Activated CD4-positive, alpha-beta T cell treated with anti-CD3 and anti-CD28 coated beads, Interleukin-2, amount 10 ng/mL, durations not matched to agents 24 days and 14 days (primary cell): ENCODE measurements around the gene TRPM5. TPM values are rescaled to one million over a fixed set of nuclear protein-coding genes. Genes with fewer than 3 reads are reported as not detected.
A peak's percentile ranks its signal among the peaks of the same experiment; 100 is the strongest.
"Not testable (repeated sequence)": the region's sequence is repeated elsewhere in the genome, so short reads cannot be mapped to it uniquely, and the experiment has no call there.

Experiments
- DNase-seq: peaks from one replicate; pipeline ENCODE4 v3.0.0; 2022
- H3K27ac Mint-ChIP-seq: one replicate; pipeline ENCODE4 v1.8.0; 2022; ENCODE audit warnings: mild to moderate bottlenecking, mixed read lengths
- H3K27me3 Mint-ChIP-seq: one replicate; pipeline ENCODE4 v1.8.0; 2022; ENCODE audit warnings: mixed read lengths
- H3K36me3 Mint-ChIP-seq: one replicate; pipeline ENCODE4 v1.8.0; 2022; ENCODE audit warnings: low read depth, mild to moderate bottlenecking, mixed read lengths
- H3K4me1 Mint-ChIP-seq: one replicate; pipeline ENCODE4 v1.8.0; 2021; ENCODE audit warnings: mixed read lengths
- H3K4me3 Mint-ChIP-seq: one replicate; pipeline ENCODE4 v1.8.0; 2022; ENCODE audit warnings: mild to moderate bottlenecking, moderate library complexity, mixed read lengths
- H3K9me3 Mint-ChIP-seq: one replicate; pipeline ENCODE4 v1.8.0; 2021; ENCODE audit warnings: mixed read lengths
- intact Hi-C: fragments of 100-400 bp; cut with micrococcal nuclease; formaldehyde crosslinking; loops from one replicate; pipeline ENCODE4 v1.15.1; 2023
- total RNA-seq: library from RNA; stranded (reverse); gene quantifications from 2 replicates; pipeline ENCODE4 v1.2.3, GENCODE V29; 2022

The TRPM5 gene, protein sequence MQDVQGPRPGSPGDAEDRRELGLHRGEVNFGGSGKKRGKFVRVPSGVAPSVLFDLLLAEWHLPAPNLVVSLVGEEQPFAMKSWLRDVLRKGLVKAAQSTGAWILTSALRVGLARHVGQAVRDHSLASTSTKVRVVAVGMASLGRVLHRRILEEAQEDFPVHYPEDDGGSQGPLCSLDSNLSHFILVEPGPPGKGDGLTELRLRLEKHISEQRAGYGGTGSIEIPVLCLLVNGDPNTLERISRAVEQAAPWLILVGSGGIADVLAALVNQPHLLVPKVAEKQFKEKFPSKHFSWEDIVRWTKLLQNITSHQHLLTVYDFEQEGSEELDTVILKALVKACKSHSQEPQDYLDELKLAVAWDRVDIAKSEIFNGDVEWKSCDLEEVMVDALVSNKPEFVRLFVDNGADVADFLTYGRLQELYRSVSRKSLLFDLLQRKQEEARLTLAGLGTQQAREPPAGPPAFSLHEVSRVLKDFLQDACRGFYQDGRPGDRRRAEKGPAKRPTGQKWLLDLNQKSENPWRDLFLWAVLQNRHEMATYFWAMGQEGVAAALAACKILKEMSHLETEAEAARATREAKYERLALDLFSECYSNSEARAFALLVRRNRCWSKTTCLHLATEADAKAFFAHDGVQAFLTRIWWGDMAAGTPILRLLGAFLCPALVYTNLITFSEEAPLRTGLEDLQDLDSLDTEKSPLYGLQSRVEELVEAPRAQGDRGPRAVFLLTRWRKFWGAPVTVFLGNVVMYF (N-terminal part only)
- not detected in 2 replicates for total RNA-seq

DNA sequence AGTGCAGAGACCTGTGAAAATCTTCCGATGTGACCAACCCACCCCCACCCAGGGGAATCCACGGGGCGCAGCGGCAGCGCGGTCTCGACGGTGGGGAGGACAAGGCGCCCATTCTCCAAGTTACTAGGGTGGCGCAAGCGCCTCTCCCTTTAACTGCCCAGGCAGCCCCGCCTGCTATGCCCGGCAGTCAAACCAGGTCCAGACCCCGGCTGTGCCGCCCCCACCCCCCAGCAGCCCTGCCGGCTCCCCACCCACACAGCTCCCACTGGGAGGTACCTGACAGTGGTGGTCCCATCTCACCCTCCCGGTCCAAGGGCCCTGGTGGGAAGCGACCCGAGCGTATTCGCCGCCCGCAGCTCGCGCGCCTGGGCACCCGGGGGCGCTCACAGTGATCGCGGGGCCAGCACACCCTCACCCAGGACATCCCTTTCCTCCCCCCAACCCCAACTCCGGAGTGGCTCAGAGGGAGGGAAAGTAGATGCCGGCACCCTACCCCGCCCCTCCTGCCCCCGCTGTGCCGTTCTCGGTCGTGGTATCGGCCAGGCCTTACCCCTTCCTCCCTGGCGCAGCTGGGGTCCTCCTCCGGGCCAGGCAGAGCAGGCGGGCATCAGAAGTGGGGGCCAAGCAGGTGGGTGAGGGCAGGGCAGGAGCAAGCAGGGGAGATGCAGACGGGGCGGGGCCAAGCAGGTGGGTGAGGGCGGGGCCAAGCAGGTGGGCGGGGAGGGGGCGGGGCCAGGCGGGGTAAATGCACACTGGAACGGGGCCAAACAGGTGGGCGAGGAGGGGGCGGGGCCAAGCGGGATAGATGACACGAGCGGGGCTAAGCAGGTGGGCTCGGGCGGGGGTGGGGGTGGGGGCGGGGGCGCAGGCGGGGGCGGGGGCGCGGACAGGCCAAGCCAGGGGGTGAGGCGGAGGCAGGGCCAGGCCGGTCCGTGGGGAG is at the start of gene TRPM5:
TSS of gene TRPM5 (minus strand) at position 634 of the 940 bp plus-strand sequence. CDS start 21,478 bp downstream, outside the sequence.
- Mint-ChIP-seq H3K27ac (peak within 1 kb of the TSS; percentile 64), H3K4me3 (peak within 1 kb of the TSS; percentile 91), H3K9me3 (no peaks in the 10 kb centered on the region), H3K27me3 (peaks cover 24% of the 10 kb centered on the region), H3K4me1 (peaks cover 13% of the 10 kb centered on the region), H3K36me3 (no peaks in the 10 kb centered on the region)
- DNase-seq: no peak
- intact Hi-C loops: loop anchor here (1.0 to 5.0 kb wide), 4 partner anchors 44 to 443 kb away; partner anchors contain the start of genes CD81, CDKN1C and TSSC4

DNA sequence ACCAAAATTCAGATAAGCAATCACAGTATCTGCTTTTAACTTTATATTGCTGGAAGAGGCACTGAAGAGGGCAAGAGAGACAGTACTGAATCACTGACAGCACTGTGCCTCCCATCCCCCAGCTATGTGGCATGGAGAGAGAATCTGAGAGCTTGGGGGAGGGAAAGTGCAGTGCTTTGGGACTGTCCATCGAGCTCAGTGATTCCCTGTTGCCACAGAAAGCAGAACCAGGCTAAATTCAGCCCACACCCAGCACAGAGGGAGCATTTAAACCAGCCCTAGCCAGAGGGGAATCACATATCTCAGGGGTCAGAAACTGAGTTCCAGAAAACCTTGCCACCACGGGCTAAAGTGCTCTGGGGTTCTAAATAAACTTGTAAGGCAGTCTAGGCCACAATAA is 44.8 kb upstream of the TRPM5 start:
- H3K4me3 Mint-ChIP-seq: no peak overlapping the region
- DNase-seq: no peak

DNA sequence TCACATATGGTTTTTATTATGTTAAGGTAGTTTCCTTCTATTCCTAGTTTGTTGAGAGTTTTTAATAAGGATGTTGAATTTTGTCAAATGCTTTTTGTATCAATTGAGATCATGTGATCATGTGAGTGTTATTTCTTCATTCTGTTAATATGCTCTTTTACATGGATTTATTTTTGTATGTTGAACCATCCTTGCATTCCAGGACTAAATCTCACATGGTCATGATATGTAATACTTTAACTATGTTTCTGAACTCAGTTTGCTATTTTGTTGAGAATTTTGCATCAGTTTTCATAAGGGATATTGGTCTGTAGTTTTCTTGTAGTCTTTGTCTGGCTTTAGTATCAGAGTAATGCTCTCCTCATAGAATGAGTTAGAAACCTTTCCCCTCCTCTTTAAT is 43.7 kb upstream of the TRPM5 start:
- no peak for DNase-seq
- no peak overlapping the region for H3K4me3 Mint-ChIP-seq
- H3K4me1 Mint-ChIP-seq: no peaks in the 10 kb centered on the region
- H3K36me3 Mint-ChIP-seq: peaks cover 15% of the 10 kb centered on the region
- intact Hi-C loops: no loop called here
- H3K27me3 Mint-ChIP-seq: no peaks in the 10 kb centered on the region
- no peak overlapping the region for H3K27ac Mint-ChIP-seq
- peaks cover 31% of the 10 kb centered on the region for H3K9me3 Mint-ChIP-seq

More for the DNA sequence above, 44.8 kb upstream of the TRPM5 start:
- no peak overlapping the region for H3K27ac Mint-ChIP-seq
- intact Hi-C loops: no loop called here
- no peaks in the 10 kb centered on the region for H3K4me1 Mint-ChIP-seq
- H3K36me3 Mint-ChIP-seq: peaks cover 15% of the 10 kb centered on the region
- H3K27me3 Mint-ChIP-seq: no peaks in the 10 kb centered on the region
- H3K9me3 Mint-ChIP-seq: peaks cover 40% of the 10 kb centered on the region

DNA sequence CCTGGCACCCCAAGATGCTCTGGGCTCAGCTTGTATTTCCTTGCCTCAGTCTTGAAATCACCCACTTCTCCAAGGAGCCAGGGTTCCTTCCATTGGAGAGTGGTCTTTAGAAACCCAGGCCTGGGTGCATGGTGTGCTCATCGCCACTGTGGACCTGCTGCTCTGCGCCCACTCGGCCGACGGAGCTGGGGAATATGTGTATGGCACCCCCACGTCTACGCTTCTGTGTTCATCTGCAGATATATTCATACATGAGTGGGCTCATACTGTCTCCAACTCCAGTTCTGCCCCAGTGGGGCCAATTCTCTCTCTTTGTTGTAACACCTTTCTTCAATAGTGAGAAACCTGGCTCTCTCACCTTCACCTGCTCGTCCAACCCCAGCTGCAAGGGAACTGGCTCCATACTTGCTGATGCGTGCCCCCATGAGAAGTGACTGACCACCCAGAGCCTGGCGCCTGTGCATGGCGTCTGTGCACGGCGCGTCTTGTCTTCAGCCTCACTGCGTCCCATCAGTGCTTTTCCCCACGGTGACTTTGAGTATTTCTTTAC is 40.3 kb upstream of the TRPM5 start:
- Mint-ChIP-seq H3K9me3 (peaks cover 23% of the 10 kb centered on the region), H3K36me3 (peaks cover 19% of the 10 kb centered on the region), H3K4me3 (no peak overlapping the region), H3K27ac (no peak overlapping the region), H3K4me1 (peaks cover 12% of the 10 kb centered on the region), H3K27me3 (no peaks in the 10 kb centered on the region)
- intact Hi-C loops: no loop called here
- no peak for DNase-seq

DNA sequence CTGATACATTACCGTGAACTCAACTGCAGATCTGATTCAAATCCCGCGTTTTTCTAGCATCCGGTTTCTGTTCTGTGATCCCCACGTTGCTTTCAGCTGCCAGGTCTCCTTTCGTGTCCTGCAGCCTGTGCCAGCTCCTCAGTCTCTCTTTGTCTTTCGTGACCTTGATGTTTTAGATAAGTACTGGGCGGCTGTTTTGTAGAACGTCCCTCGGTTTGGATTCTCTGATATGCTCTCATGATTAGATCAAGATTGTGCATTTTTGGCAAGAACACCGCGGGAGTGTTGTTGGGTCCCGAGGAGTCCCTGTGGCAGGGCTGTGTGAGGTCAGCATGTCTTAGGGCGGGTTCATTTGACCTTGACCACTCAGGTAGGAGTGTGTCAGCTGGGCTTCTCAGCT is 39.1 kb upstream of the TRPM5 start:
- intact Hi-C loops: no loop called here
- no peak overlapping the region for H3K4me3 Mint-ChIP-seq
- peaks cover 12% of the 10 kb centered on the region for H3K4me1 Mint-ChIP-seq
- DNase-seq: no peak
- peaks cover 22% of the 10 kb centered on the region for H3K36me3 Mint-ChIP-seq
- no peaks in the 10 kb centered on the region for H3K27me3 Mint-ChIP-seq
- peaks cover 16% of the 10 kb centered on the region for H3K9me3 Mint-ChIP-seq
- H3K27ac Mint-ChIP-seq: no peak overlapping the region

DNA sequence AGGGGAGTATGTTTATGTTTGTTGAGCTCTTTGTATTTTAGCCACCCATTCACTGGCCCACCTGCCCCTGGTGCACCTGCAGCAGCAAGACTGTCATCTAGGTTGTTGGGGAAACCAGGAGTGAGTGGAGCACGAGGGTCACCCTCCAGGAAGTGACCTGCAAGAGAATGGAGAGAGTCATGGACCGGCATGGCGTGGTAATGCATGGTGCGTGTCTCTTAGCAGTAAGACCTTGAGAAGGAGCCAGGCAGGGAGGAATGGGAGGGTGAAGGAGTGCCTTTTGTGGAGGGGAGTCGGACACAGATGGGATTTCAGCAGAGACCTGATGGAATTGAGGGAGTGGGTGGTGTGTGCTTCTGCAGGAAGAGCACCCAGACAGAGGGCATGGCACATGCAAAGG is 38.4 kb upstream of the TRPM5 start:
- H3K4me1 Mint-ChIP-seq: peaks cover 12% of the 10 kb centered on the region
- intact Hi-C loops: no loop called here
- peaks cover 26% of the 10 kb centered on the region for H3K36me3 Mint-ChIP-seq
- H3K27ac Mint-ChIP-seq: no peak overlapping the region
- H3K4me3 Mint-ChIP-seq: no peak overlapping the region
- no peaks in the 10 kb centered on the region for H3K27me3 Mint-ChIP-seq
- peaks cover 15% of the 10 kb centered on the region for H3K9me3 Mint-ChIP-seq
- no peak for DNase-seq

DNA sequence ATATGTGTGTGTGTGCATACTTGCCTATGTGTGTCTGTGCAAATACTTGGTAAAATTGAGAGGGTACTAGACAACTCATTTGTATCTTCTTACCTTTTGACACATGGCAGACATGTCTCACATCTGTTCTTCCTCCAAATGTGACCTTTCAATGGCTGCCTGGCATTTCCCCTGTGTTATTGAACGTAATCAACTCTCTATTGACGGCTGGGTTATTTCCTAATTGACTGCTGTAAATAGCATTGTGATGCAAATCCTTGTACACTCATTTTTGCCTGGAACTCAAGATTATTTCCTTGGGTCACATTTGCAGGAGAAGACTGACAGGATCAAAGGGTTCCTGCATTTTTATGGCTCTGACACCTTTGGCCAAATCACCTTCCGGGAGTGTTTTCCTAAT is 37.9 kb upstream of the TRPM5 start:
- Mint-ChIP-seq H3K27ac (no peak overlapping the region), H3K9me3 (peaks cover 13% of the 10 kb centered on the region), H3K36me3 (peaks cover 30% of the 10 kb centered on the region), H3K27me3 (no peaks in the 10 kb centered on the region), H3K4me1 (peaks cover 12% of the 10 kb centered on the region), H3K4me3 (no peak overlapping the region)
- intact Hi-C loops: no loop called here
- DNase-seq: no peak

DNA sequence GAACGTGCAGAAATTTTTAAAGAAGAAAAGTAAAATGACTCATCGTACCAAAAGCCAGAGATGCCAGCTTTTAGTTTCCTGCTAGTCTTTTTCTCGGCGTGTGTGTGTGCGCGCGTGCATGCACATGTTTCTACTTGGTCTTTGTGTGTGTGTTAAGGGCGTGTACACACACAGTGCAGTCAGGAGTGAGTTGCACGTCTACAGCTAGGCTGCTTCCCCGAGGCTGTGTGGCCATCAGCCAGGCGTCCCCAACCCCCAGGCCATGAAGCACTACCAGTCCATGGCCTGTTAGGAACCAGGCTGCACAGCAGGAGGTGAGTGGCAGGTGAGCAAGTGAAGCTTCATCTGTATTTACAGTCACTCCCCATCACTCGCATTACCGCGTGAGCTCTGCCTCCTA is 36.9 kb upstream of the TRPM5 start:
- Mint-ChIP-seq H3K27me3 (no peaks in the 10 kb centered on the region), H3K4me3 (peak overlapping the region; percentile 59), H3K4me1 (peaks cover 12% of the 10 kb centered on the region), H3K27ac (peak overlapping the region; percentile 15), H3K9me3 (peaks cover 10% of the 10 kb centered on the region), H3K36me3 (peaks cover 30% of the 10 kb centered on the region)
- peak; percentile 59 for DNase-seq
- intact Hi-C loops: no loop called here

DNA sequence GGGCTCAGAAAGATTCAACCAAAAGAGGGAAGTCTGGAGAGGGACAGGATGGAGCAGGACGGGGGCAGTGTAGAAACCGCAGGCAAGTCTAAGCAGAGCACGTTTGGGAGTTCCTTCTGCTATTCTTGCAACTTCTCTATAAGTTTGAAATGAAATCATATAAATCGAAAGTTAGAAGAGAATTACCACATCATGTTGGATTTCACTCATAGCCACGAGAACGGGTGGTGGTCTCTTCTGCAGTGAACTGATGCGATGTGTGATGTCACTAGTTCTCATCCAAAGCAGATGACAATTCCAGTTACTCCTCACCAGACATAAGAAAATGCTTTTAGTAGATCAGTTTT is 36.5 kb upstream of the TRPM5 start:
- H3K9me3 Mint-ChIP-seq: peaks cover 10% of the 10 kb centered on the region
- H3K4me1 Mint-ChIP-seq: peaks cover 12% of the 10 kb centered on the region
- peak overlapping the region; percentile 15 for H3K27ac Mint-ChIP-seq
- H3K27me3 Mint-ChIP-seq: no peaks in the 10 kb centered on the region
- H3K4me3 Mint-ChIP-seq: peak overlapping the region; percentile 59
- DNase-seq: peak; percentile 54
- intact Hi-C loops: no loop called here
- peaks cover 30% of the 10 kb centered on the region for H3K36me3 Mint-ChIP-seq

DNA sequence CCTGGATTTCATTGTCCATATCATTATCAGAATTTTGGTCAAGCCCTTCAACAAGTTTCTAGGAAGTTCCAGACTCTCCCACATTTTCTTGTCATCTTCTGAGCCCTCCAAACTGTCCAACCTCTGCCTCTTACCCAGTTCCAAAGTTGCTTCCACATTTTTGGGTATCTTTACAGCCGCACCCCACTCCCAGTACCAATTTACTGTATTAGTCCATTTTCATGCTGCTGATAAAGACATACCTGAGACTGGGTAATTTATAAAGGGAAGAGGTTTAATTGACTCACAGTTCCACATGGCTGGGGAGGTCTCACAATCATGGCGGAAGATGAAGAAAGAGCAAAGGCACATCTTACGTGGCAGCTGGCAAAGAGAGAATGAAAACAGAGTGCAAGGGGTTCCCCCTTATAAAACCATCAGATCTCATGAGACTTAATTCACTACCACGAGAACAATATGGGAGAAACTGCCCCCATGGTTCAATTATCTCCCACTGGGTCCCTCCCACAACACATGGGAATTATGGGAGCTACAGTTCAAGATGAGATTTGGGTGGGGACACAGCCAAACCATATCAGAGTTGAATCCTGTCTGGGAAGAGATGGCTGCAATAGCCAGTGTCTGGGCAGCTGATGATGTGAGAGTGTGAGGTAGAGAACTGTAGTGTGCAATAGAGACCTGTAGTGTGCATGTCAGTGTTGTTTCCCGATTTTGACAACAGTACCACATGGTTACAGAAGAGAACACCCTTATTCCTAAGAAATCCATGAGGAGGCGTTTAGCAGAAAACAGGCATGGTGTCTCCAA is 36.0 kb upstream of the TRPM5 start:
- peaks cover 25% of the 10 kb centered on the region for H3K36me3 Mint-ChIP-seq
- peak overlapping the region; percentile 59 for H3K4me3 Mint-ChIP-seq
- H3K4me1 Mint-ChIP-seq: peaks cover 12% of the 10 kb centered on the region
- peak overlapping the region; percentile 15 for H3K27ac Mint-ChIP-seq
- H3K9me3 Mint-ChIP-seq, intact Hi-C loops, DNase-seq, H3K27me3 Mint-ChIP-seq: not testable (repeated sequence)

DNA sequence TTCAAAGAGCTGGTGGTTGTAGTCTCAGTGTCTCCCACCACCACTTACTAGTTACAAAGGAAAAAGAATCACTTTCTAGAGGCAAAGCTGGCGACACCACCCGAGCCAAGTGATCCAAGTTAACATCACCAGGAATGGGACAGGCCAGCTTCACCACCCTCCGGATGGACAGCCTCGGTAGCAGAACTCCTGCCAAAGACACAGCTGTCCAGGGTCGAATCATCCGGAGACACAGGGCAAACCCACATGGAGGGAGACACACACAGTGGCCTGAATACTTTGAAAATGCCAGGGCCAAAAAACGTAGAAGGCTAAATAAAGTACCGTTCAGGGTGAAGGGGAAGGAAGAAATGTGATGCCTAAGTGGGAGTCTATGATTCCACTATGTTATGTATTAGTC is 33.6 kb upstream of the TRPM5 start:
- peaks cover 6% of the 10 kb centered on the region for H3K9me3 Mint-ChIP-seq
- no peak overlapping the region for H3K27ac Mint-ChIP-seq
- intact Hi-C loops: no loop called here
- DNase-seq: no peak
- peaks cover 12% of the 10 kb centered on the region for H3K4me1 Mint-ChIP-seq
- no peaks in the 10 kb centered on the region for H3K27me3 Mint-ChIP-seq
- no peak overlapping the region for H3K4me3 Mint-ChIP-seq
- peaks cover 24% of the 10 kb centered on the region for H3K36me3 Mint-ChIP-seq

DNA sequence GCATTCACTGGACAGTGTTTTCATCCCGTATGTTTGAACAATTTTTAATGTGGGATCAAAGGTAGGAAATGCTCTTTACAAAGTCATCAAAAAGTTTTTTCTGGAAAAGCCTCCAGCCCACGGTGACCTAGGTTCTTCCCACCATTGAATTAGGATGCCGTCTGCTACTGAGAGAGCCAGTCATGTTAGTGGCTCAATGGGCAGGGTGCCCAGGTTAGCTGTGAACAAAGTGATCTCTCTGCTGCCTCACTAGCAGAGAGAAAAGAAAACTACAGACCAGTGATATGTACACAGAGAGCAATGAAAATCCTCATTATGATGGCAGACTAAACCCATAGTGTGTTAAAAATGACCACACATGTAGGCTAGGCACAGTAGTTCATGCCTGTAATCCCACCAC is 32.9 kb upstream of the TRPM5 start:
- no peak overlapping the region for H3K4me3 Mint-ChIP-seq

More for the DNA sequence above, 32.9 kb upstream of the TRPM5 start:
- H3K4me1 Mint-ChIP-seq: peaks cover 12% of the 10 kb centered on the region
- H3K9me3 Mint-ChIP-seq: peaks cover 6% of the 10 kb centered on the region
- intact Hi-C loops: no loop called here
- no peaks in the 10 kb centered on the region for H3K27me3 Mint-ChIP-seq
- DNase-seq: no peak
- H3K36me3 Mint-ChIP-seq: peaks cover 24% of the 10 kb centered on the region
- no peak overlapping the region for H3K27ac Mint-ChIP-seq
